A673 (cell line): ENCODE results near the gene SLC39A12.

Experiments
- CTCF ChIP-seq: fragments of 300-800, 200-600 bp; sonication (generic); conservative IDR thresholded peaks from 2 replicates; pipeline ENCODE4 v1.5.1; 2017; ENCODE audit warnings: low read depth, mild to moderate bottlenecking, antibody characterized with exemption, low read length, moderate library complexity, mixed read lengths
- EZH2 ChIP-seq: fragments of 200-600 bp; sonication (generic); IDR thresholded peaks from 2 replicates; pipeline ENCODE4 v1.6.1; 2017; ENCODE audit warnings: borderline replicate concordance, low read depth, mild to moderate bottlenecking, mixed read lengths, antibody characterized with exemption, low read length; ENCODE audit not compliant: poor library complexity, severe bottlenecking

GRCh38 chr10:17984056-17984455 lies 32.3 kb downstream of the SLC39A12 start:
- TF ChIP-seq CTCF, result no peak
- no peak for TF ChIP-seq EZH2
